NOMO-1 (cell line): ENCODE data around the gene TOGARAM2.

ENCODE experiments used
- DNase-seq, 2 experiments: peaks; one replicate each; lab custom pipeline; 2025; ENCODE audit not compliant: unreplicated experiment in 2 of 2; lab: John Stamatoyannopoulos, UW

The TOGARAM2 gene

GRCh38 chr2:29051730-29052129 is 70.6 kb downstream of the TOGARAM2 start:
- DNase-seq, result no peak

GRCh38 chr2:29052807-29053206 is 71.7 kb downstream of the TOGARAM2 start:
- DNase-seq, result no peak

GRCh38 chr2:29053223-29053622 is 72.1 kb downstream of the TOGARAM2 start:
- no peak for DNase-seq

- no peak for DNase-seq
Observed at GRCh38 chr2:29053670-29054400, 72.7 kb downstream of the TOGARAM2 start.

- DNase-seq, result no peak
Observed at GRCh38 chr2:29054430-29054829, 73.3 kb downstream of the TOGARAM2 start.

- DNase-seq, result no peak
Observed at GRCh38 chr2:29055601-29056000, 74.5 kb downstream of the TOGARAM2 start.

- DNase-seq, result no peak
Observed at GRCh38 chr2:29056452-29056851, 75.4 kb downstream of the TOGARAM2 start.

GRCh38 chr2:29057006-29057405 is 75.9 kb downstream of the TOGARAM2 start:
- no peak for DNase-seq

- DNase-seq, result no peak
Observed at GRCh38 chr2:29059624-29060023, 78.5 kb downstream of the TOGARAM2 start.

- DNase-seq, result no peak
Observed at GRCh38 chr2:29060441-29060840, 79.3 kb downstream of the TOGARAM2 start.

GRCh38 chr2:29061176-29061575 is 80.1 kb downstream of the TOGARAM2 start:
- no peak for DNase-seq

GRCh38 chr2:29061616-29062015 is 80.5 kb downstream of the TOGARAM2 start:
- DNase-seq, result no peak

GRCh38 chr2:29062371-29062770 is 81.3 kb downstream of the TOGARAM2 start:
- DNase-seq, result no peak

GRCh38 chr2:29063056-29063455 is 82.0 kb downstream of the TOGARAM2 start:
- DNase-seq, result no peak

- no peak for DNase-seq
Observed at GRCh38 chr2:29063646-29064345, 82.7 kb downstream of the TOGARAM2 start.

GRCh38 chr2:29064346-29064715 is 83.2 kb downstream of the TOGARAM2 start:
- no peak for DNase-seq

GRCh38 chr2:29064746-29065067 is 83.6 kb downstream of the TOGARAM2 start:
- DNase-seq, result no peak

GRCh38 chr2:29065068-29065811 is 84.1 kb downstream of the TOGARAM2 start:
- no peak for DNase-seq

- DNase-seq, result no peak
Observed at GRCh38 chr2:29066271-29066860, 85.3 kb downstream of the TOGARAM2 start.

- no peak for DNase-seq
Observed at GRCh38 chr2:29066997-29067605, 86.0 kb downstream of the TOGARAM2 start.

GRCh38 chr2:29068513-29068912 is 87.4 kb downstream of the TOGARAM2 start:
- DNase-seq, result no peak
